HepG2 (cell line): ENCODE data around the gene FCN1. TPM values are rescaled to one million over a fixed set of nuclear protein-coding genes. Genes with fewer than 3 reads are reported as not detected.

Experiments used
- GRHL1 ChIP-seq: sonication (generic); formaldehyde crosslinking; conservative IDR thresholded peaks from 2 replicates; pipeline ENCODE4 v1.8.0; 2022; ENCODE audit warnings: missing genetic modification reagents
- polyA plus RNA-seq, 8 experiments: library from polyadenylated mRNA; depleted of rRNA in 3 of 8; stranded (reverse) in 7 of 8; unstranded in 1 of 8; fragments of >200 nt; fragmentation: Illumina TruSeq in 4 of 8; extraction: Trizol in 4 of 8; gene quantifications; 2 replicates each; pipeline versions ENCODE4 v1.2.1 to v1.2.3, GENCODE V29; 2011 to 2016; ENCODE audit warnings: low read depth in 4 of 8, missing spikeins in 1 of 8, mixed read lengths in 1 of 8; ENCODE audit not compliant: insufficient read depth in 1 of 8
- total RNA-seq, 5 experiments: library from RNA; depleted of rRNA; stranded (reverse); fragments of >200 nt; fragmentation: Illumina TruSeq; extraction: Trizol; gene quantifications; 2 replicates each; pipeline ENCODE4 v1.2.3, GENCODE V29; 2016; ENCODE audit warnings: low read depth in 1 of 5
- TF ChIP-seq, protein P1 (sequence below), 2 experiments: fragments of 450-650 bp in 1 of 2; sonication (generic) in 1 of 2; formaldehyde crosslinking in 1 of 2; IDR thresholded peaks; 2 replicates each; pipeline versions ENCODE4 v1.6.1 to v1.8.0; 2016 to 2022; ENCODE audit warnings: antibody characterized with exemption in 1 of 2, mild to moderate bottlenecking in 1 of 2, missing genetic modification reagents in 1 of 2

FCN1 gene
- total and polyA plus RNA-seq, 2 of the 13 experiments (the other 11 are each of a cell fraction or from before 2014, with no cell fraction given) = not detected

DNA sequence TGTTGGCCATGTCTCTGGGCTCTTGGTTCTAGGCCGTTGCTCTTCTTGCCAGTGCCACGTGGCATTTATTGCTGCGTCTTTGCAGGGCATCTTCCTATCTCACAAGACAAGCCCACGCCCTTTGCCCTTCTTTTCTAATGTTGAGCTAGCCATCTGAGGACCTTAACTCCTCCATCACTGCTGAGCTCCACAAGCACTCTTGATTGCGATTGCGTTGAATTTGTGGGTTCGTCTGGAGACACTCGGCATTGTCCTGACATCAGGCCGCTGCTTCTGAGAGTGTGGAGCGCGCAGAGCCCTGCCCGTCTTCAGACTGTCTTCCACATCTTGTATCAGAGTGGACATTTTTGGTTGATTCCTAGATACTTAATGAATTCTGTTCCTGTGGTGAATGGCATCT is 14.5 kb upstream of the FCN1 start (continued):
- TF ChIP-seq, protein P1, sequence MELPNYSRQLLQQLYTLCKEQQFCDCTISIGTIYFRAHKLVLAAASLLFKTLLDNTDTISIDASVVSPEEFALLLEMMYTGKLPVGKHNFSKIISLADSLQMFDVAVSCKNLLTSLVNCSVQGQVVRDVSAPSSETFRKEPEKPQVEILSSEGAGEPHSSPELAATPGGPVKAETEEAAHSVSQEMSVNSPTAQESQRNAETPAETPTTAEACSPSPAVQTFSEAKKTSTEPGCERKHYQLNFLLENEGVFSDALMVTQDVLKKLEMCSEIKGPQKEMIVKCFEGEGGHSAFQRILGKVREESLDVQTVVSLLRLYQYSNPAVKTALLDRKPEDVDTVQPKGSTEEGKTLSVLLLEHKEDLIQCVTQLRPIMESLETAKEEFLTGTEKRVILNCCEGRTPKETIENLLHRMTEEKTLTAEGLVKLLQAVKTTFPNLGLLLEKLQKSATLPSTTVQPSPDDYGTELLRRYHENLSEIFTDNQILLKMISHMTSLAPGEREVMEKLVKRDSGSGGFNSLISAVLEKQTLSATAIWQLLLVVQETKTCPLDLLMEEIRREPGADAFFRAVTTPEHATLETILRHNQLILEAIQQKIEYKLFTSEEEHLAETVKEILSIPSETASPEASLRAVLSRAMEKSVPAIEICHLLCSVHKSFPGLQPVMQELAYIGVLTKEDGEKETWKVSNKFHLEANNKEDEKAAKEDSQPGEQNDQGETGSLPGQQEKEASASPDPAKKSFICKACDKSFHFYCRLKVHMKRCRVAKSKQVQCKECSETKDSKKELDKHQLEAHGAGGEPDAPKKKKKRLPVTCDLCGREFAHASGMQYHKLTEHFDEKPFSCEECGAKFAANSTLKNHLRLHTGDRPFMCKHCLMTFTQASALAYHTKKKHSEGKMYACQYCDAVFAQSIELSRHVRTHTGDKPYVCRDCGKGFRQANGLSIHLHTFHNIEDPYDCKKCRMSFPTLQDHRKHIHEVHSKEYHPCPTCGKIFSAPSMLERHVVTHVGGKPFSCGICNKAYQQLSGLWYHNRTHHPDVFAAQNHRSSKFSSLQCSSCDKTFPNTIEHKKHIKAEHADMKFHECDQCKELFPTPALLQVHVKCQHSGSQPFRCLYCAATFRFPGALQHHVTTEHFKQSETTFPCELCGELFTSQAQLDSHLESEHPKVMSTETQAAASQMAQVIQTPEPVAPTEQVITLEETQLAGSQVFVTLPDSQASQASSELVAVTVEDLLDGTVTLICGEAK (IDR thresholded peaks at IDR 0.05) = no peak
- TF ChIP-seq, protein P1 (CRISPR knock-in tag; IDR thresholded peaks at IDR 0.05) = no peak
- no peak for TF ChIP-seq GRHL1
